ENCODE results near the gene TRIP13. TPM values are rescaled to one million over a fixed set of nuclear protein-coding genes. Genes with fewer than 3 reads are reported as not detected.

TRIP13 gene
- total RNA-seq, 2 donors from 2014 or later = 17.6 to 30.9 TPM

DNA sequence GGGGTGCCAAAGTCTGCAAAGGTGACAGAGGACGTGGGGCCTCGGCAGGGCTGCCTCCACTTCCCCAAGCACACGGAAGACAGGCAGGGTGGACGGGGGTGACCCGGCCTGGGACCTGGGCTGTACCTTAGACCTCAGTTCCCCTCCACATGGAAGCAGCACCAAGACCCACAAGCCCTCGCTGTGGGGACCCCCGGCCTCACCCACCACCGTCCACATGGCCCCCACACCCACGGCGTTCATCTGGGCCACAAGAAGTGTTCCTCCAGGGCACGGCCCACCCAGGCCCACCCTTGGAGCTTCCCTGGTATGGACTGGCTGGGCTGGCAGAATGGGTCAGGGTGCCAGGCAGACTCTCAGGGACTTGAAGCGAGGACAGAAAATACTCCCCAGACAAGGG is 70.1 kb downstream of the TRIP13 start:
- Mint-ChIP-seq H3K36me3 (no peaks in the 10 kb centered on the region), H3K27me3 (peaks cover 25% of the 10 kb centered on the region in 2 donors), H3K4me3 (no peak overlapping the region), H3K9me3 (no peaks in the 10 kb centered on the region), H3K27ac (no peak overlapping the region), H3K4me1 (ENCODE audit: low read depth in 2 of 2) (peaks cover 19 to 21% of the 10 kb centered on the region in 2 donors)
- ATAC-seq = no peak
- no peak for DNase-seq (ENCODE audit: low spot score)

DNA sequence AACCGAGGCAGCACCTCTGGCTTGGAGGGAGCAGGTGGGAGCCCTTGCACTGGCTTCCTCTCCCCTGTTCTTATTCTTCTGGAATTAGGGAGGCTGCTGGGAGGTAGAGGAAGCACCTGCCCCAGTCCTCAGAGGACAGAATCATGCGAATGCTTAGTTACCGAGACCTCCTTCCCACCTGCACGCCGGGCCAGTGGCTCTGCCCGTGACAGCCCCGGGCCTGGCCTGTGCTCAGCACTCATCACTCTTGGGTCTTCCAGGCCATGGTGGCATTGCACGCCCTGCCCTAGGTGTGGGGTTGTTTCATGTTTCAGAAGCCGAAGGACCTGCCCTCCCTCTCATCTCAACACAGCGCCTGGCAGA is 70.6 kb downstream of the TRIP13 start:
- peak overlapping the region; percentile 33 for H3K4me3 Mint-ChIP-seq
- peak; percentile 8 to 25 for ATAC-seq
- peaks cover 18 to 19% of the 10 kb centered on the region in 2 donors for H3K4me1 Mint-ChIP-seq (ENCODE audit: low read depth in 2 of 2)
- no peak for DNase-seq (ENCODE audit: low spot score)
- H3K27ac Mint-ChIP-seq = no peak overlapping the region
- no peaks in the 10 kb centered on the region for H3K36me3 Mint-ChIP-seq
- H3K9me3 Mint-ChIP-seq = no peaks in the 10 kb centered on the region
- peaks cover 28 to 30% of the 10 kb centered on the region in 2 donors for H3K27me3 Mint-ChIP-seq

DNA sequence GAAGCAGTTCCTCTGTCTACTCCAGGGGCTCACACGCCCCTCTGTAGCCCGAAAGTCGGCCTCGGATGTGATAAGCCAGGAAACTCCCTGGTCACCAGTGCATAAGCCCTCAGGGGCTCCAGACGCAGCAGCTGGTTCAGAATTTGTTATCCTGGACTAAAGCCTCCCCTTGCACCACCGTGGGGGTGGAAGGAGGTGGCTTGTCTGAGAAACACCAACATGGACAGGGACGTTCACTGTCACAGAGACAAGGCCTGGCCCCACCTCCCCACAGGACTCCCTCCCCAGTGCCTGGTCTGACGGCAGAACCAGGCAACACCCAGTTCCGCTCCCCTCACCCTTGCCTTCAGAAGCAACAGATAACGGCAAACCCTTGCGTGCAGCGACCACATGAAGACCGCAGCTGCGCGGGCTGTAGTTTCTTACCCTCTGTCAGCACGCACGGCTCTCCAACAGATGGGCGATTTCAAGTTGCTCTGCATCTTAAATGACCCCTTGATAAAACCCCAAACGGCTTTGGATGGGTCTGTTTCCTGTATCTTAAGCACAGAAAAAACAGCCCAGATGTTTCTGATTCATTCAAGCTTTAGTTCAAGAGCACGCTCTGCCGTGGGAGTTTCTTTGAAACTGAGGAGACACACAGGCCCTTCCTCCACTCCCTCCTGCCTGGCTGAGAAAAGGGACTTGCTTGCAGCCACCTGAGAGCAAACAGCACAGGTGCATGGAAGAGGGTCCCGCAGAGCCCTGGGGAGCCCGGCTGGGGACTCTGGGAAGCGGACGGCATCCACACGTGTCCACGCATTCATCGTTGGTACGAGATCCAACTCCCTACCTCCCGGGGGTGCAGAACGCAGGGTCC is 71.2 kb downstream of the TRIP13 start:
- peaks cover 33 to 36% of the 10 kb centered on the region in 2 donors for H3K27me3 Mint-ChIP-seq
- ATAC-seq (peak; percentile 64 to 65), DNase-seq (ENCODE audit: low spot score) (no peak)
- H3K4me3 Mint-ChIP-seq = peak overlapping the region; percentile 33
- H3K9me3 Mint-ChIP-seq = no peaks in the 10 kb centered on the region
- peak overlapping the region in 1 of 2 donors; percentile 45 for H3K27ac Mint-ChIP-seq
- no peaks in the 10 kb centered on the region for H3K36me3 Mint-ChIP-seq
- H3K4me1 Mint-ChIP-seq (ENCODE audit: low read depth in 2 of 2) = peaks cover 18 to 19% of the 10 kb centered on the region in 2 donors

- Mint-ChIP-seq H3K27me3 (peaks cover 41 to 45% of the 10 kb centered on the region in 2 donors), H3K4me3 (no peak overlapping the region), H3K36me3 (no peaks in the 10 kb centered on the region), H3K27ac (no peak overlapping the region), H3K9me3 (no peaks in the 10 kb centered on the region), H3K4me1 (ENCODE audit: low read depth in 2 of 2) (peaks cover 18 to 19% of the 10 kb centered on the region in 2 donors)
- DNase-seq (ENCODE audit: low spot score) (no peak), ATAC-seq (no peak)
Measured at GRCh38 chr5:964821-965220, 72.1 kb downstream of the TRIP13 start.

DNA sequence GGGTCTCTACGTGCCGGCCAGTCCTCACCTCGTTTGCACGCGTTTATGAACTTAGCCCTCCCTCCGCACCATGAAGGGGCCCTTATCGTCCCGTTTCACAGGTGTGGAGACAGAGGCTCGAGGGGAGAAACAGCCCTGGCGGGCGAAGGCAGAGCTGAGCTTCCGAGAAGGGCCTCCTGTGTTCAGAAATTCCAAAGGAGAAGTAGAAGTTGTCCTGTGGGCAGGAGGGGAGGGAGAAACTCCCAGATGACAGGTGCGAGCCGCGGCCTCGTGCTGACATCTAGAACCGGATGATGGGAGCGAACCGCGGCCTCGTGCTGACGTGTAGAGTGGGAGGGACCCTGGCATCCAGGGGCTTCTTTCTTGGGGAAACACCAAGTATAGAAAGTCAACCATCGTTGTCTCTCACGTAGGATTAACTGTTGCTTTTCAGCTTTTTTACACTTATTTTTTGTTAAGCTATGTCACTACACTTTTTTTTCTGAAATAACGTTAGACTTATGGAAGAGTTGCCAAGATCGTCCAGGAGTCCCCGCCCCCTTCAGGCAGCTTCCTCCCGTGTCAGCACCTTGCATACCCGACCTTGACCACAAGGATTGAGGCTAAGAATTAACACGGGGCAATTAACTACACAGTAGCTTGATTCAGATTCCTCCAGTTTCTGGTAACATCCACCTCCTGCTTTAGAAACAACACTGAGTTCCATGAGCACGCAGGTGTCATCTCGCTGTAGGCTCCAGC is 73.1 kb downstream of the TRIP13 start:
- Mint-ChIP-seq H3K27ac (no peak overlapping the region), H3K9me3 (no peaks in the 10 kb centered on the region), H3K4me3 (no peak overlapping the region), H3K4me1 (ENCODE audit: low read depth in 2 of 2) (peaks cover 12 to 14% of the 10 kb centered on the region in 2 donors), H3K36me3 (no peaks in the 10 kb centered on the region), H3K27me3 (peaks cover 36 to 51% of the 10 kb centered on the region in 2 donors)
- DNase-seq (ENCODE audit: low spot score) (no peak), ATAC-seq (no peak)

GRCh38 chr5:966345-966710 is 73.6 kb downstream of the TRIP13 start:
- Mint-ChIP-seq H3K36me3 (no peaks in the 10 kb centered on the region), H3K27me3 (peaks cover 34 to 56% of the 10 kb centered on the region in 2 donors), H3K9me3 (no peaks in the 10 kb centered on the region), H3K27ac (no peak overlapping the region), H3K4me3 (no peak overlapping the region), H3K4me1 (ENCODE audit: low read depth in 2 of 2) (peaks cover 9 to 11% of the 10 kb centered on the region in 2 donors)
- no peak for DNase-seq (ENCODE audit: low spot score)
- no peak for ATAC-seq

DNA sequence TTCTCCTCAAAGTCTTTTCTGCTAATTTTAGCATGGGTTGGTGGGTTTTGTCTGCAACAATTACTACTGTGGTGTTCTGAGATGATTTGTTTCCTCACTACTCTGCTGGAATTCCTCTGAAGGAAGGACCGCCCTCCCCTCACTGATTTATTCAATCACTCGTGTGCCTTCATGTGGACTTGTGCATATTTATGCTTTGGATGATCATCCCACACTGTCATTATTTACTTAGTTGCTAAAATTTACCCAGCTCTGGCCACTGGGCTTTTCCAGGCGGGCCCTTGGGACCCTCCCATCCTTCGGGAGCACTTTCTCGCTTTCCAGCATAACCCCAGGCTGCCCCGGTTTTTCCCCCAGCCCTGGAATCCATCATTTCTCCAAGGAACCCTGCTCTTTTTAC is 74.3 kb downstream of the TRIP13 start:
- DNase-seq (ENCODE audit: low spot score) (no peak), ATAC-seq (no peak)
- Mint-ChIP-seq H3K27ac (no peak overlapping the region), H3K4me1 (ENCODE audit: low read depth in 2 of 2) (peaks cover 9 to 11% of the 10 kb centered on the region in 2 donors), H3K27me3 (peaks cover 39 to 63% of the 10 kb centered on the region in 2 donors), H3K4me3 (no peak overlapping the region), H3K36me3 (no peaks in the 10 kb centered on the region), H3K9me3 (no peaks in the 10 kb centered on the region)

Other genes with a start within 250 kb of the TRIP13 start
- gene TPPP, start 199.5 kb upstream of the TRIP13 start, total RNA-seq = under 1 TPM in 1 of 2 donors, not detected in 1; 0.05 TPM
- 1 to 10 TPM in 1 of 2 donors, not detected in 1; 1.2 TPM for gene ZDHHC11B, start 108.2 kb upstream of the TRIP13 start, total RNA-seq
- 10 to 100 TPM in 1 of 2 donors, 1 to 10 TPM in 1; 8.1 to 24.5 TPM for gene ZDHHC11, start 41.9 kb upstream of the TRIP13 start, total RNA-seq
- gene BRD9, start 83 bp upstream of the TRIP13 start, total RNA-seq = 100 to 1,000 TPM in 1 of 2 donors, 10 to 100 TPM in 1; 52.7 to 136 TPM
- gene NKD2, start 115.9 kb downstream of the TRIP13 start, total RNA-seq = under 1 TPM in 1 of 2 donors, not detected in 1; 0.53 TPM
- 10 to 100 TPM; 13.5 to 21.9 TPM for gene SLC12A7, start 219.2 kb downstream of the TRIP13 start, total RNA-seq

Data from natural killer cell treated with Interleukin-12 subunit alpha and Interleukin-12 subunit beta and Interleukin-15 and Interleukin-18, amount 100 ng/mL, for 72 hours (primary cell).